NT2/D1 (cell line): ENCODE results near the gene FAM89A.

Experiments
- SUZ12 ChIP-seq: IDR thresholded peaks from 2 replicates; pipeline ENCODE4 v1.6.1; 2011; ENCODE audit not compliant: insufficient read length, insufficient read depth; ENCODE audit errors: extremely low read depth
- YY1 ChIP-seq: IDR thresholded peaks from 2 replicates; pipeline ENCODE4 v1.6.1; 2011; ENCODE audit not compliant: insufficient read length, insufficient read depth

- no peak for TF ChIP-seq SUZ12
- no peak for TF ChIP-seq YY1
Observed at GRCh38 chr1:231041719-231042261, 1.7 kb upstream of the FAM89A start.
